Myocyte (in vitro differentiated cells): ENCODE data around the gene TNNI2. TPM values are rescaled to one million over a fixed set of nuclear protein-coding genes. Genes with fewer than 3 reads are reported as not detected.

Experiments
- DNase-seq: peaks from one replicate; pipeline ENCODE4 v3.0.0-alpha.2; 2012; ENCODE audit warnings: low read depth
- total RNA-seq: library from RNA; depleted of rRNA; stranded (reverse); fragments of >200 nt; gene quantifications from 2 replicates; pipeline ENCODE4 v1.2.3, GENCODE V29; 2014

TNNI2 gene
- total RNA-seq, 1 donor from 2014 or later = 432 TPM

- DNase-seq = peak; percentile 44
These were observed 18.1 kb upstream of the TNNI2 start for GRCh38 chr11:1820463-1821325.

- DNase-seq = no peak
These were observed 17.2 kb upstream of the TNNI2 start for GRCh38 chr11:1821562-1821961.

- DNase-seq = peak; percentile 93
These were observed 16.0 kb upstream of the TNNI2 start for GRCh38 chr11:1822648-1823375.

GRCh38 chr11:1823376-1824220, 15.2 kb upstream of the TNNI2 start:
- DNase-seq = no peak

GRCh38 chr11:1824221-1825038, 14.4 kb upstream of the TNNI2 start:
- no peak for DNase-seq

GRCh38 chr11:1825039-1825740, 13.6 kb upstream of the TNNI2 start:
- DNase-seq = peak; percentile 54

GRCh38 chr11:1825785-1826451, 12.9 kb upstream of the TNNI2 start:
- no peak for DNase-seq

GRCh38 chr11:1826552-1827094, 12.2 kb upstream of the TNNI2 start:
- peak; percentile 91 for DNase-seq

GRCh38 chr11:1827095-1827813, 11.5 kb upstream of the TNNI2 start:
- peak; percentile 97 for DNase-seq

- no peak for DNase-seq
These were observed 10.8 kb upstream of the TNNI2 start for GRCh38 chr11:1827931-1828330.

- DNase-seq = no peak
These were observed 10.2 kb upstream of the TNNI2 start for GRCh38 chr11:1828542-1828941.

GRCh38 chr11:1829039-1829820, 9.6 kb upstream of the TNNI2 start:
- peak; percentile 89 for DNase-seq

GRCh38 chr11:1830004-1830321, 8.8 kb upstream of the TNNI2 start:
- no peak for DNase-seq

GRCh38 chr11:1830322-1831223, 8.2 kb upstream of the TNNI2 start:
- peak; percentile 76 for DNase-seq

GRCh38 chr11:1831338-1832210, 7.2 kb upstream of the TNNI2 start:
- DNase-seq = no peak
